SU-DHL-6 (cell line): ENCODE results near the gene ERN1.

ENCODE experiments used
- CTCF ChIP-seq: fragments of 200-600 bp; sonication (generic); IDR thresholded peaks from one replicate; pipeline ENCODE4 v1.5.1; 2017; ENCODE audit warnings: antibody characterized with exemption, mild to moderate bottlenecking, low read length, moderate library complexity; ENCODE audit not compliant: insufficient read depth, poor library complexity, severe bottlenecking
- EZH2phosphoT487 ChIP-seq: fragments of 200-600 bp; sonication (generic), shearing (Covaris generic); conservative IDR thresholded peaks from 2 replicates; pipeline ENCODE4 v1.6.1; 2018; ENCODE audit warnings: mild to moderate bottlenecking, antibody characterized with exemption, low read length, moderate library complexity, mixed read lengths

DNA sequence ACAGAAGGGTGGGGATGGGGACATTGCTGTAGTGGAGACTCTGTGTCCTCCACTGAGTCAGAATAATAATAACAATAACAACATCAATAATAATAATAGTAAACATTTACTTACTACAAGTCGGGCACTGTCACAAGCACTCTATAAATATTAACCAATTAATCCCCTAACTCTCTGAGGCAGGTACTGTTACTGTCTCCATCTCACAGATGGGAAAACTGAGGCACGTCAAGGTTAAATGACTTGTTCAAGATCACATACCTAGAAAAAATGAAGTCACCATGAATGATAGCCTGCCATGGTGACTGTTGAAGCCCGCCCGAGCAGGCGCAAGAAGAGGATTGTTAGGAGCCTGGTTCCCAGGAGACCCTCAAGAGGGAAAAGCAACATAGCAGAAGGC, 121.6 kb downstream of the ERN1 start:
- TF ChIP-seq CTCF (no peak), EZH2phosphoT487 (no peak)
